Measurements from ENCODE around the gene KLF13.

The KLF13 gene

GRCh38 chr15:31366169-31366734 lies 39.6 kb downstream of the KLF13 start:
- H3K36me3 ChIP-seq (ENCODE audit: control insufficient read depth, insufficient read depth, low read length), result no peaks in the 10 kb centered on the region
- peak overlapping the region; percentile 26 for H3K4me3 ChIP-seq (ENCODE audit: low read depth, low read length)
- peaks cover 33% of the 10 kb centered on the region for H3K4me1 ChIP-seq (ENCODE audit: control insufficient read depth, insufficient read depth, low read length)
- no peaks in the 10 kb centered on the region for H3K9me3 ChIP-seq (ENCODE audit: control insufficient read depth, insufficient read depth, low read length)
- H3K27me3 ChIP-seq (ENCODE audit: control insufficient read depth, insufficient read depth, low read length), result no peaks in the 10 kb centered on the region
- H3K9ac ChIP-seq (ENCODE audit: low read depth, low read length), result peak overlapping the region; percentile 4

- Histone ChIP-seq H3K9ac (ENCODE audit: low read depth, low read length) (no peak overlapping the region), H3K36me3 (ENCODE audit: control insufficient read depth, insufficient read depth, low read length) (no peaks in the 10 kb centered on the region), H3K4me3 (ENCODE audit: low read depth, low read length) (no peak overlapping the region), H3K27me3 (ENCODE audit: control insufficient read depth, insufficient read depth, low read length) (no peaks in the 10 kb centered on the region), H3K9me3 (ENCODE audit: control insufficient read depth, insufficient read depth, low read length) (no peaks in the 10 kb centered on the region), H3K4me1 (ENCODE audit: control insufficient read depth, insufficient read depth, low read length) (peaks cover 23% of the 10 kb centered on the region)
These were observed 40.5 kb downstream of the KLF13 start for GRCh38 chr15:31367021-31367729.

- H3K4me1 ChIP-seq (ENCODE audit: control insufficient read depth, insufficient read depth, low read length), result peaks cover 21% of the 10 kb centered on the region
- no peaks in the 10 kb centered on the region for H3K9me3 ChIP-seq (ENCODE audit: control insufficient read depth, insufficient read depth, low read length)
These were observed 41.2 kb downstream of the KLF13 start for GRCh38 chr15:31367730-31368344.

GRCh38 chr15:31369727-31370126 lies 43.1 kb downstream of the KLF13 start:
- Histone ChIP-seq H3K4me3 (ENCODE audit: low read depth, low read length) (no peak overlapping the region), H3K36me3 (ENCODE audit: control insufficient read depth, insufficient read depth, low read length) (no peaks in the 10 kb centered on the region), H3K9me3 (ENCODE audit: control insufficient read depth, insufficient read depth, low read length) (no peaks in the 10 kb centered on the region), H3K9ac (ENCODE audit: low read depth, low read length) (no peak overlapping the region), H3K4me1 (ENCODE audit: control insufficient read depth, insufficient read depth, low read length) (peaks cover 15% of the 10 kb centered on the region), H3K27me3 (ENCODE audit: control insufficient read depth, insufficient read depth, low read length) (no peaks in the 10 kb centered on the region)

More at GRCh38 chr15:31367730-31368344, 41.2 kb downstream of the KLF13 start:
- Histone ChIP-seq H3K36me3 (ENCODE audit: control insufficient read depth, insufficient read depth, low read length) (no peaks in the 10 kb centered on the region), H3K9ac (ENCODE audit: low read depth, low read length) (no peak overlapping the region), H3K4me3 (ENCODE audit: low read depth, low read length) (no peak overlapping the region), H3K27me3 (ENCODE audit: control insufficient read depth, insufficient read depth, low read length) (no peaks in the 10 kb centered on the region)

DNA sequence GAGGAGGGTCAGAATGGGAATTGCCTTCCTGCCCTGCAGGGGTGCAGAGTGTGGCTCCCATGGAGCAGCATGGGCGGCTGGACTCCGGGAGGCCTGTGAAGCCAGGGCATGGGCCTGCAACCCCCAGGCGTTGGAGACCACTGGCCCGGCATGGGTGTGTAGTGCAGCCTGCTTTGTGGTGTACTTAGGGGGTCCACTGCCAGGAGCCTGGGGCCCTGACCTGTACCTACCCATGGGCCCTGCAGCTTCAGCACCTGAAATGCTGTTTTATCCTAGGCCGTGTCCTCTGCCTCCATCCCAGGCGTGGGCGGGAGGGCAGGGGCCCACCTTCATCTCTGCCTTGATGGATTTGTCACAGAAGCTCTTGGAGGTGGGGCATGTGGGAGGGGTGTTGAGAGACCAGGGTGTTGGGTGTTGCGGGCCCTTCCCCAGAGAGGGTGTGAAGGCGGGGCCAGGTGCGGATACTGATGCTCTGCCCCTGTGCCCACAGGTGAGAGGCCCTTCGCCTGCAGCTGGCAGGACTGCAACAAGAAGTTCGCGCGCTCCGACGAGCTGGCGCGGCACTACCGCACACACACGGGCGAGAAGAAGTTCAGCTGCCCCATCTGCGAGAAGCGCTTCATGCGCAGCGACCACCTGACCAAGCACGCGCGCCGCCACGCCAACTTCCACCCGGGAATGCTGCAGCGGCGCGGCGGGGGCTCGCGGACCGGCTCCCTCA lies 45.0 kb downstream of the KLF13 start:
- no peak overlapping the region for H3K4me3 ChIP-seq (ENCODE audit: low read depth, low read length)
- H3K9ac ChIP-seq (ENCODE audit: low read depth, low read length), result peak overlapping the region; percentile 37
- no peaks in the 10 kb centered on the region for H3K36me3 ChIP-seq (ENCODE audit: control insufficient read depth, insufficient read depth, low read length)

GRCh38 chr15:31372635-31373091 lies 46.0 kb downstream of the KLF13 start:
- Histone ChIP-seq H3K27me3 (ENCODE audit: control insufficient read depth, insufficient read depth, low read length) (no peaks in the 10 kb centered on the region), H3K9ac (ENCODE audit: low read depth, low read length) (peak overlapping the region; percentile 28), H3K4me1 (ENCODE audit: control insufficient read depth, insufficient read depth, low read length) (peaks cover 5% of the 10 kb centered on the region), H3K4me3 (ENCODE audit: low read depth, low read length) (no peak overlapping the region), H3K9me3 (ENCODE audit: control insufficient read depth, insufficient read depth, low read length) (no peaks in the 10 kb centered on the region), H3K36me3 (ENCODE audit: control insufficient read depth, insufficient read depth, low read length) (no peaks in the 10 kb centered on the region)

More for the DNA sequence above, 45.0 kb downstream of the KLF13 start:
- Histone ChIP-seq H3K4me1 (ENCODE audit: control insufficient read depth, insufficient read depth, low read length) (peaks cover 6% of the 10 kb centered on the region), H3K9me3 (ENCODE audit: control insufficient read depth, insufficient read depth, low read length) (no peaks in the 10 kb centered on the region), H3K27me3 (ENCODE audit: control insufficient read depth, insufficient read depth, low read length) (no peaks in the 10 kb centered on the region)

- no peaks in the 10 kb centered on the region for H3K27me3 ChIP-seq (ENCODE audit: control insufficient read depth, insufficient read depth, low read length)
- peaks cover 5% of the 10 kb centered on the region for H3K4me1 ChIP-seq (ENCODE audit: control insufficient read depth, insufficient read depth, low read length)
- no peaks in the 10 kb centered on the region for H3K36me3 ChIP-seq (ENCODE audit: control insufficient read depth, insufficient read depth, low read length)
These were observed 46.6 kb downstream of the KLF13 start for GRCh38 chr15:31373096-31373865.

DNA sequence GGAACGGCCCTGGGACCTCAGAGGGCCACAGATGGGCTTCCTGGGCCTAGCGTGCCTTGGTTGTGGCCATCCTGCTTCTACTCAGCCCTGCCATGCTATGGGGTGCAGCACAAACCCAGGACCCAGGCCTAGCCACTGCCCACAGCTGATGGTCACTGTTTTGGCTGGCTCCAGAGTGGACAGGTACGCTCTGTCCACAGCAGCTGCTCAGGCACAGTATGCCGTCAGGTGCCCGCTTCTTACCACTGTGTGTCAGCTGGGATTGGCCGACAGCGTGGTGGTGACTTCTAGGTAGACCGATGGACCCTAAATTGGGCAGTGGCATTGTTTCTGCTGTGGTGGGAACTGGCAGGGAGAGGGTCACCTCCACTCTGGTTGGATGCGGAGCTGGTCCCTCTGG lies 47.3 kb downstream of the KLF13 start:
- Histone ChIP-seq H3K4me1 (ENCODE audit: control insufficient read depth, insufficient read depth, low read length) (peaks cover 5% of the 10 kb centered on the region), H3K9ac (ENCODE audit: low read depth, low read length) (no peak overlapping the region), H3K9me3 (ENCODE audit: control insufficient read depth, insufficient read depth, low read length) (no peaks in the 10 kb centered on the region), H3K27me3 (ENCODE audit: control insufficient read depth, insufficient read depth, low read length) (no peaks in the 10 kb centered on the region), H3K4me3 (ENCODE audit: low read depth, low read length) (no peak overlapping the region), H3K36me3 (ENCODE audit: control insufficient read depth, insufficient read depth, low read length) (no peaks in the 10 kb centered on the region)

More at GRCh38 chr15:31373096-31373865, 46.6 kb downstream of the KLF13 start:
- H3K4me3 ChIP-seq (ENCODE audit: low read depth, low read length), result no peak overlapping the region
- H3K9me3 ChIP-seq (ENCODE audit: control insufficient read depth, insufficient read depth, low read length), result no peaks in the 10 kb centered on the region
- H3K9ac ChIP-seq (ENCODE audit: low read depth, low read length), result peak overlapping the region; percentile 28

DNA sequence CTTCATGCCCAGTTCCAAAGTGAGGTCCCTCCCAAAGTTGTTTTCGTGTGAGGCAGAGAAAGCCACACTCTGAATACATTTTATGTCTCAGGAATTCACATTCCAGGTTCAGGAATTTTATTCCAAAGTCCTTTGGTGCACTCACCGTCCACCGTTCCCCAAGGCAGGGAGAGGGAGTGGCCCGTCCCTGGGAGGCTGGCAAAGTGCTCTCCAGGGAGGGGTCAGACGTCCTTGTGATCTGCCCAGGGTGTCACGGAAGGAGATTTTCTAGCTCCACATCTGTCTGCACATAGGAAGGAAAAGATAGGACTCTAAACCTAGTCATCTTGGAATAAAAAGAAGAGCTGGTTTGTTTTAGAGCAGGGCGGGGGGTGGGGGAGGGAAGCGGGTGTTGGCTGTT lies 47.9 kb downstream of the KLF13 start:
- Histone ChIP-seq H3K9ac (ENCODE audit: low read depth, low read length) (no peak overlapping the region), H3K9me3 (ENCODE audit: control insufficient read depth, insufficient read depth, low read length) (no peaks in the 10 kb centered on the region), H3K36me3 (ENCODE audit: control insufficient read depth, insufficient read depth, low read length) (no peaks in the 10 kb centered on the region), H3K4me1 (ENCODE audit: control insufficient read depth, insufficient read depth, low read length) (peaks cover 5% of the 10 kb centered on the region), H3K4me3 (ENCODE audit: low read depth, low read length) (no peak overlapping the region), H3K27me3 (ENCODE audit: control insufficient read depth, insufficient read depth, low read length) (no peaks in the 10 kb centered on the region)

DNA sequence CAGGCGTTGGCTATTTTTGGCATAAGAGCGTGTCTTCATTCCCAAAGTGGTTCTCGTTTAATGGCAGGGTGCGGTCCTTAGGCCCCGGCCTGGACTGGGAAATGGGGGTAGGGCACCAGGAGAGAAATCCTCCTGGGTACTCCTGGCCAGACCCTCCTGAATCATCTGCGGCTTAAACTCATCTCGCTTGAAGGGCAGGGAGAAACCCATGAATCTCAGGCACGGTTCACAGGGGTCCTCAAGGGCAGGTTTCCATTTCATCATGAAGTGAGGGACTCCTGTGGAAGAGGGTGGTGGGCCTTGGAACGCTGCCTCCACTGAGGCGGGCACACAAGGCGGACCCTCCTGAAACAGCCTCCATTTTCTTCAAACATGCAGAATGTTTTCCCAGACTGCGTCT lies 48.4 kb downstream of the KLF13 start:
- Histone ChIP-seq H3K4me3 (ENCODE audit: low read depth, low read length) (no peak overlapping the region), H3K9ac (ENCODE audit: low read depth, low read length) (no peak overlapping the region), H3K27me3 (ENCODE audit: control insufficient read depth, insufficient read depth, low read length) (no peaks in the 10 kb centered on the region), H3K4me1 (ENCODE audit: control insufficient read depth, insufficient read depth, low read length) (peaks cover 5% of the 10 kb centered on the region), H3K9me3 (ENCODE audit: control insufficient read depth, insufficient read depth, low read length) (no peaks in the 10 kb centered on the region), H3K36me3 (ENCODE audit: control insufficient read depth, insufficient read depth, low read length) (no peaks in the 10 kb centered on the region)

DNA sequence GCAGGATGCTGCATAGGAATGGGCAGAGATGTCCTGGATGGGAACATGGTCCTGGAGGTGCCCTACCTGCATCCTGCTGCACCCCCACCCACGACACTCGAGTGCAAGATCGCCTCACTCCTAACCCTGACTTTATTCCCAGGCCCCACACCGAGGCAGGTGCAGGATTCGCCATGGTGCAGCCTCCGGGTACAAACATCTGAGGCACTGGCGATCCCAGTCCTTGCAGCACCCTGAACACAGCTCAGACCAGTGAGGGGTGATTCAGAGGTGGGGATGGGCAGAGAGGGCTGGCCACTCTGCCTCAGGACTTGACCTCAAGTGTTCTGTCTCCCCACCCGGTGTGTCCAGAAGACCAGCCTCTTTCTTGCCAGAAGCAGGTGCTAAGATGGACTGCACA lies 49.1 kb downstream of the KLF13 start:
- no peaks in the 10 kb centered on the region for H3K9me3 ChIP-seq (ENCODE audit: control insufficient read depth, insufficient read depth, low read length)
- no peaks in the 10 kb centered on the region for H3K36me3 ChIP-seq (ENCODE audit: control insufficient read depth, insufficient read depth, low read length)
- H3K9ac ChIP-seq (ENCODE audit: low read depth, low read length), result no peak overlapping the region
- no peak overlapping the region for H3K4me3 ChIP-seq (ENCODE audit: low read depth, low read length)
- H3K27me3 ChIP-seq (ENCODE audit: control insufficient read depth, insufficient read depth, low read length), result no peaks in the 10 kb centered on the region
- H3K4me1 ChIP-seq (ENCODE audit: control insufficient read depth, insufficient read depth, low read length), result peaks cover 5% of the 10 kb centered on the region
